OCI-M1 (cell line): Measurements from ENCODE around the gene MAPK8IP2.
"Not testable (repeated sequence)": the region's sequence is repeated elsewhere in the genome, so short reads cannot be mapped to it uniquely, and the experiment has no call there.

ENCODE experiments used
- DNase-seq: peaks from one replicate; lab custom pipeline; 2025; lab: John Stamatoyannopoulos, UW

The MAPK8IP2 gene

GRCh38 chr22:50612528-50613221, 12.1 kb downstream of the MAPK8IP2 start:
- DNase-seq = peak; percentile 44

DNA sequence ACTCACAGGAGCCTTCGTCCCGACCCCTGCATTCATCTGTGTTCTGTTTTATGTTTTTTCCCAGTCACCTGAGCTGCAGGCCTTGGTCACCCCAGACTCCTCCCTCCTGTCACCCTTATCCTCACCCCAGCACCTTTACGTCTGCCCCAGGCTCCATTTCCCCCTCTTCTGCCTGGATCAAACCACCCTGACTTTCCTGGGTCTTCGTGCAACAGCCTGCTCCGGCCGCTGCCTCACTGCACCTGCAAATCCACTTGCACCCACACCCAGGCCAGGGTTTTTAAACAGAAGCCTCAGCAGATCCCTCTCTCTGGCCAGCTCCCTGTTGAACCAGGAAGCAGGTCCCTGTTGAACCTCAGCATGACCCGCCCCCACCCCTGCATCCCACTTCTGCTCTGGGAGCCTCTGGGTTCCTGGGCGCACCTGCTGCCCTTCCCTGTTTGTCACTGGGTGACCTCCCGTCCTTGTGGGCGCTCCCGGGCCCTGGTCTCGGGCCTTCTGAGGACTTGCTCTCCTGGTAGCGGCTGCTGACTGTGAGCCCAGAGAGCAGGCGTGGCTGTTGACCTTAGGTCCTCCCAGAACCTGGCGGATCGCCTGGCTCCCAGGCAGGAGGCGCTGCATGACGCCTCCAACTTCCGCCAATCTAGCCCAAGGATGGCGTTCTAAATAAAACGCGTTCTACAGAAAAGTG, 12.8 kb downstream of the MAPK8IP2 start:
- no peak for DNase-seq

DNA sequence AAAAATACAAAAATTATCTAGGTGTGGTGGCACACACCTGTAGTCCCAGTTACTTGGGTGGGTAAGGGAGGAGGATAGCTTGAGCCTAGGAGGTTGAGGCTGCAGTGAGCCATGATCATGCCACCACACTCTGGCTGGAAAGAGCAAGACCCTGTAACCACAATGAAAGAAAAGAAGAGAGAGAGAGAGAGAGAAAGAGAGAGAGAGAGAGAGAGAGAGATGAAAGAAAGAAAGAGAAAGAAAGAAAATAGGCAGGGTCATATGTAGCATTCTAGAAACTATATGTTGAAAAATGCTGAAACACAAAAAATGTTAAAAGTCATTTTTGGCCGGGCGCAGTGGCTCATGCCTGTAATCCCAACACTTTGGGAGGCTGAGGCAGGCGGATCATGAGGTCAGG, 13.7 kb downstream of the MAPK8IP2 start:
- DNase-seq = not testable (repeated sequence)

GRCh38 chr22:50620593-50621355, 20.2 kb downstream of the MAPK8IP2 start:
- no peak for DNase-seq

DNA sequence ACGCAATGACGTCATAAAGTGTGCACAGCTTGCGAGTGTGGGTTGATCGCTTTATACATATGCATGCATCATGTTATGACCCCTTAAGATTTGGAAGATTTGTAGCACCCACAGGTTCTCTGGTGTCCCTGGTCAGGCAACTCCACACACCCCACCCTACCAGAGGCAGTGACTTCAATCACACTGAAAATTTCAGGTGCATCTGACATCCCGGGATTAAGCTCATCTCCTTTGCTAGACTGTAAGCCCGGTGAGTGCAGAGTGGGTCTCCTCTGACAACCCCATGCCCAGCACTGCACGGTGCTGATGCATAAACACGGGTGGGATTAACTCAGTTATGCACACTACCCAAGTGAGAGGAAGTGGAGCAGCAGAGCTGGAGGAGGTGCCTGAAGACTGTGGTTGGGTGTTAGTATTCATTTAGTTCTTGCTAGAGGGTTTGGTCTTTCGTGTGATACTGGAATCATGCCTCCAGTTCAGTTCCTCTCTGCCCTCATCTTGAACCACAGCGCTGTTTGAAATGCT, 20.8 kb downstream of the MAPK8IP2 start:
- DNase-seq = peak; percentile 75

GRCh38 chr22:50621948-50622722, 21.5 kb downstream of the MAPK8IP2 start:
- peak; percentile 70 for DNase-seq

GRCh38 chr22:50622723-50623327, 22.2 kb downstream of the MAPK8IP2 start:
- DNase-seq = no peak

- no peak for DNase-seq
These were observed 23.9 kb downstream of the MAPK8IP2 start for GRCh38 chr22:50624347-50625130.

- DNase-seq = no peak
These were observed 24.6 kb downstream of the MAPK8IP2 start for GRCh38 chr22:50625131-50625567.

DNA sequence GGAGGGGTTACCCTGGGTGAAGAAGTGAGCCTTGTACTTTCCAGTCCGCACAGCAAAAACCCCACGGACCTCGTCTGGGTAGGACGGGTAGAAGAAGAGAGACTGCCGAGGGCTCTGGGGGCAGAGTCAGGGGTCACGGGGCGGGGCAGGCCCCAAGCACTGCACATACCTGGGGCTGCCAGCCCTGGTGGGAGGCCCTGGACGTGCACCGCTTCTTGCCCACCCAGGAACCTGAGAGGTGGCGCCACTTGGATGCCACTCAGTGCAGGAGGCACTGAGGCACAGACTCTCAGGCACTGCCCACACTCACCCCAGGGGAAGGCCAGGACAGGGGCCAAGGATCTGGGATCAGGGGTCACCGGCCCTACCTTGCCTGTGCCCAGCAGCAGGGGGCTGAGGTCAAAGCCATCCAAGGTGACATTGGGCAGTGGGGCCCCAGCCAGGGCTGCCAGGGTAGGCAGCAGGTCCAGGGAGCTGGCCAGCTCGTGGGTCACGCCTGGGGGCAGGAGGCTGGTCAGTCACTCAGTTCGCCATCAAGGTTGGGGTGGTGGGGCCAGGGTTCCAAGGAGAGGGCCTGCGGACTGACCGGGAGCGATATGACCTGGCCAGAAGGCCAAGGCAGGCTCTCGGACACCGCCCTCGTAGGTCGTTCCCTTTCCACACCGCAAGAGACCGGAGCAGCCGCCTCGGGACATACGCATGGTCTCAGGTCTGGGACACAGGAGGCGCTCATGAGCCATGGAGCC, 25.1 kb downstream of the MAPK8IP2 start:
- DNase-seq = no peak

DNA sequence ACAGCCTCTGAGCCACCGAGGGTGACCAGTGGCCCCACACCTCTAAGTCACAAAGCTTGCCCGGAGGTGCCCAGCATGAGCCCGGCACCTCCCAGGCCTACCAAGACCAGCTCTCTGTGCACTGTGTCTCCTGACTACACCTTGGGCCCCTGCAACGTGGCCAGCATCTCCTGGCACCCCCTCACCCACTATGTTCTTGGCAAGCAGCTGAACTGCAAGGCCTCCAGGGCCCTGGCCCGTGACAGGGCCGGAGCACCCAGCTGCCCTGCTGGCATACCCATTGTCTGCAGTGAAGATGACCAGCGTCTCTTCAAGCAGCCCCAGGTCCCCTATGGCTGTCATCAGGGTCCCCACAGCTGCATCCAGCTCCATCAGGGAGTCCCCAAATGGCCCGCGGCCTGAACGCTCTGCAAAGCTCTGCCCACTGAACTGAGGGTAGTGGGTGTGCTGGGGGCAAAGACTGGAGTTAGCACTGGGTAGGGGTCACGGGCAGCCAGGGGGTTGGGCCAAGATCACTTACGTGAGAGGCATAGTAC, 25.8 kb downstream of the MAPK8IP2 start:
- DNase-seq = no peak

- no peak for DNase-seq
These were observed 26.5 kb downstream of the MAPK8IP2 start for GRCh38 chr22:50626850-50627641.

GRCh38 chr22:50627642-50628542, 27.3 kb downstream of the MAPK8IP2 start, which contains the start of gene ARSA:
Gene ARSA (minus strand): TSS chr22:50628152. CDS start chr22:50627779, 373 bp downstream.
- peak; percentile 87 for DNase-seq

GRCh38 chr22:50628543-50629134, 28.0 kb downstream of the MAPK8IP2 start:
- no peak for DNase-seq

DNA sequence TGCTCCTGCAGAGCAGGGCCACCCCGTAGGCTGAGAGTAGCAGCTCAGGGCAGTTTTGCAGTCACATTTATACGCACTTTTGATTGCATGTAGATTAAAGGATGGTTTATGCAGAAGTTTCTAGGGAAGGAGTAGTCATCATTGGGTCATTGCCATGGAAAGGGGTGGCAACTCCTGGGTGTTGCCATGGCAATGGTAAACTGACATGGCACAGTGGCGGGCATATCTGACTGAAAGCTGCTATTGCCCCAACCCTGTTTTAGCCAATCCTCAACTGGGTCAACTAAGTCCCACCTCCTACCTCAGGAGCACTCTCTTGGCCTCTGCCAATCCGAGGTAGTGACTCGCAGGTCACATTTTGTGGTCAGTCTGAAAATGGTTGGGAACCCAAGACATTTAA, 29.8 kb downstream of the MAPK8IP2 start:
- no peak for DNase-seq

GRCh38 chr22:50633086-50633485, 32.5 kb downstream of the MAPK8IP2 start:
- no peak for DNase-seq

GRCh38 chr22:50633771-50634170, 33.2 kb downstream of the MAPK8IP2 start:
- no peak for DNase-seq
